Loucy (cell line): ENCODE measurements around the gene CDKN2D.

Experiments
- EZH2phosphoT487 ChIP-seq: fragments of 200-600 bp; IDR thresholded peaks from 2 replicates; pipeline ENCODE4 v1.6.1; 2018; ENCODE audit warnings: antibody characterized with exemption, mild to moderate bottlenecking, moderate library complexity, borderline replicate concordance
- TF ChIP-seq, protein P1 (sequence below): fragments of 200-600 bp; sonication (generic); conservative IDR thresholded peaks from 2 replicates; pipeline ENCODE4 v1.5.1; 2014; ENCODE audit warnings: mild to moderate bottlenecking, antibody characterized with exemption, low read length

DNA sequence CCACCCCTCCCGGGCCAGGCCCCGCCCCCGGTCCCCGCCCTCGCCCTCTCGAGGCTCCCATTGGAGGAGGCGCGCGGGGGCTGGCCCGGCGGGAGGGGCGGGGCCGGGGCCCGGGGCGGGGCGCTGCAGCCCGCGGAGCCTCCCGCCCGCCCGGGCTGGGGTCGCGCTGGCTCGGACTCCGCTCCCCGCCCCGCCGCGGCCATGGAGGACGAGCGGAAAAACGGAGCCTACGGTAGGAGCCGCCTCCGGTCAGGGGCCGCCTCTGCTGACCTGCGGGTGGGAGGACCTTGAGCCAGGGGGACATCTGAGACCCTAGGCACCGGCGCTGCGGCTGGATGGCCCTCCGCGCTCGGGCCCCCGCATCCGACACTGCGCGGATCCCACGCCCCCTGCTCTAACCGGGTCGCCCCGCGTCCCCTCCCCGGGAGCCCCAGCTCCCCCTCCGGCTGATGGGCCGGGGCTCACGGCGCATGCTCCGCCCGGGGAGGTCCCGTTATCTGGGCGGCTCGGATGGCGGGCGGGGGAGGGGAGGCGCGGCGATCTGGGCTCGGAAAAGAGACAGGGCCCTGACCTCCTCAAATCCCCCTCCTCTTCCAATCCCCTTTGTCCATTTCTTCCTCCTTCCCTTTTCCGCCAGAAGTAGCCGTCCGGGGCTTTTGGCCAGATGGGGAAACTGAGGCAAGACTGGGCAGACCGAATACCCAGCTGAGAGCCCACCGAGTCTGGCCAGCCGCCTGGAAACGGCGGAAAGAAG is 33.7 kb upstream of the CDKN2D start:
- TF ChIP-seq, protein P1, sequence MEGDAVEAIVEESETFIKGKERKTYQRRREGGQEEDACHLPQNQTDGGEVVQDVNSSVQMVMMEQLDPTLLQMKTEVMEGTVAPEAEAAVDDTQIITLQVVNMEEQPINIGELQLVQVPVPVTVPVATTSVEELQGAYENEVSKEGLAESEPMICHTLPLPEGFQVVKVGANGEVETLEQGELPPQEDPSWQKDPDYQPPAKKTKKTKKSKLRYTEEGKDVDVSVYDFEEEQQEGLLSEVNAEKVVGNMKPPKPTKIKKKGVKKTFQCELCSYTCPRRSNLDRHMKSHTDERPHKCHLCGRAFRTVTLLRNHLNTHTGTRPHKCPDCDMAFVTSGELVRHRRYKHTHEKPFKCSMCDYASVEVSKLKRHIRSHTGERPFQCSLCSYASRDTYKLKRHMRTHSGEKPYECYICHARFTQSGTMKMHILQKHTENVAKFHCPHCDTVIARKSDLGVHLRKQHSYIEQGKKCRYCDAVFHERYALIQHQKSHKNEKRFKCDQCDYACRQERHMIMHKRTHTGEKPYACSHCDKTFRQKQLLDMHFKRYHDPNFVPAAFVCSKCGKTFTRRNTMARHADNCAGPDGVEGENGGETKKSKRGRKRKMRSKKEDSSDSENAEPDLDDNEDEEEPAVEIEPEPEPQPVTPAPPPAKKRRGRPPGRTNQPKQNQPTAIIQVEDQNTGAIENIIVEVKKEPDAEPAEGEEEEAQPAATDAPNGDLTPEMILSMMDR = no peak
- TF ChIP-seq EZH2phosphoT487 = no peak
